Activated CD4-positive, alpha-beta T cell treated with anti-CD3 and anti-CD28 coated beads, Interleukin-2, amount 50 U/mL, for 48 hours (primary cell): ENCODE results near the gene LHX4.
A peak's percentile ranks its signal among the peaks of the same experiment; 100 is the strongest.

Experiments used
- DNase-seq, 2 experiments: peaks; one replicate each; pipeline ENCODE4 v3.0.0-alpha.2; 2020

Gene LHX4

DNA sequence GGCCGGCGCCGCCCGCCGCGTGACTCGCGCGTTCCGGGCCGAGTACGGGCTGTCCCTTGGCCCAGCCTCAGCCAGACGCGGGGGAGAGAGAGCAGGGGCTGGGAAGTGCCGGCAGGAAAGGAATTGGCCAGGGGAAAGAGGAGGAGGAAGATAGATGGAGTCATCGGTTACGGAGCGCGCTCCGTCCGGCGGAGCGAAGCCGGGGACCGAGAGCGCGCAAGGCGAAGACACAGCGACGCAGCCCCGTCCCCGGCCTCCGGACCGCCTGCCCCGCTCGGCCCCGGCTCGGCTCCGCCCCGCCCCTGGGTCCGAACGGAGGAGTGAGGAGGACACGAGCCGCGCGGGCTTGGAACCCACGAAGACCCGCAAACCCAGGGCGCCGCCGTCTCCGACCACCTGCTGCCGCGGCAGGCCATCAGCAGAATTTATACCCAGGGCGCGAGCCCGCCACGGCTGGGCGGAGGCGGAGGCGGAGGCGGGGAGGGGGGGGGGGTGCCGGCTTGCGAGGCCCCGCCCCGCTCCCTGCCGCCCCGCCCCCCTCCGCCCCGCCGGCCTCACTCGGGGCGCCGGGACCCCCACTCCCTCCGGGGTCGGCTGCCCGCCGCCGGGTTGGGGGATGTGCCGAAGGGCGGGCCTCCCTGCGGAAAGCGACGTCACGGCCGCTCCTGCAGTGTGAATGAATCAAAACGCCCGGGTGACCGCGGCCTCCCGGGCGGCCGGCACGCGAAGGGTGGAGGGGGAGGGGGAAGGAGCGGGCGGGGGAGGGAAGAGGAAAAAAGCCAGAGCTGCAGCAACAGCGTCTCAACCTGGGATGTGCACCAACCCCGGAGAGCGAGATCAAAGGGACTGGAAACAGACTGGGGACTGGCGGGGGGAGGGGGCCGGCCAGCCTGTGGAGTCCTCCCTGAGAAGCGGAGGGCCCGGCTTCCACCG lies at the start of gene LHX4:
Gene LHX4 (plus strand): TSS at position 782 of the 933 bp plus-strand sequence. CDS start 266 bp downstream, outside the sequence.
- DNase-seq = peak; percentile 35 to 39

DNA sequence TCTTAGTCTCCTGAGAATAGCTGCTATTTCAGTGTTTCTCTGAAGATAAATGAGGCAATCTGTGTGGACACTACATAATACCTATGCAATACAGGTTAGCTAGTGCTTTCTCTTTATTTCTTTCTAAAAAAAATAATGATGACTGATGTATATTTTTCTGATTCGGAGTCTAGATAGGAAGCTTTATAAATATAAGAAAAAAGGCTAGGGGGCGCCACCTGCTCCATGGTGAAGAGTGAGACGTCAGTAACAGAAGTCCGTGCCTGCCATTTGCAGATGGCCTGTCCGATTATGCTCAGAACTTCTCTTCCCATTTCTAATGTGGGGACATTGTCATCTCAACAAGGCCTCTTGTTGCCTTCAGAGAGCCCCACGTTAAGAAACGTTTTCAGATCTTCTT lies 49.0 kb upstream of the LHX4 start:
- peak; percentile 17 to 38 for DNase-seq

DNA sequence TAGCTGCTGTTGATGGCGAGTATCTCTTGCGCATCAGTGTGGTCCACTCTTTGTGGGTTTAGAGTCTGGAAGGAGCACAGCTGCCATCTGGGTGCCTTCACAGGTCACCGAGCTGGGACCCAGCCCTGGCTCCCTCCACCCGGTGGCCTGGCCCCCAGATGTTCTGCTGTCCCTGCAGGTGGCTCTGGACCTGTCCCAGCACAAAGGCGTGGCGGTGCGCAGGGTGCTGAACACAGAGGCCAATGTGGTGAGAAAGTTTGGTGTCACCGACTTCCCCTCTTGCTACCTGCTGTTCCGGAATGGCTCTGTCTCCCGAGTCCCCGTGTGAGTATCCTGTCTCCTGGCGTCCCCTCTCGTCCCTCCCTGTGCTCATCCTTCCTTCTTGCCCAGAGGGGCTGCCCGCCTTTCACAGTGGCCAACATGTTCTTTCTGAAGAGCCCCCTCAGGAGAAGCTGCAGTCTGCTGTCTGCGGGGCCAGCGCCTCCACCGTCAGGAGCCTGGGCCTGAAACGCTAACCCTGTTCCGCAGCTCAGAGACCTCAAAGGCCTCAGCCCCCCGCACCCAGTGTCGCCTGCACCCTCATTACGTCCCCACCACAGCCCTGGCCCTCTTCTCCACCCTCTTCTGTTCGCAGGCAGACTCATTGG lies 47.9 kb upstream of the LHX4 start:
- DNase-seq = no peak

DNA sequence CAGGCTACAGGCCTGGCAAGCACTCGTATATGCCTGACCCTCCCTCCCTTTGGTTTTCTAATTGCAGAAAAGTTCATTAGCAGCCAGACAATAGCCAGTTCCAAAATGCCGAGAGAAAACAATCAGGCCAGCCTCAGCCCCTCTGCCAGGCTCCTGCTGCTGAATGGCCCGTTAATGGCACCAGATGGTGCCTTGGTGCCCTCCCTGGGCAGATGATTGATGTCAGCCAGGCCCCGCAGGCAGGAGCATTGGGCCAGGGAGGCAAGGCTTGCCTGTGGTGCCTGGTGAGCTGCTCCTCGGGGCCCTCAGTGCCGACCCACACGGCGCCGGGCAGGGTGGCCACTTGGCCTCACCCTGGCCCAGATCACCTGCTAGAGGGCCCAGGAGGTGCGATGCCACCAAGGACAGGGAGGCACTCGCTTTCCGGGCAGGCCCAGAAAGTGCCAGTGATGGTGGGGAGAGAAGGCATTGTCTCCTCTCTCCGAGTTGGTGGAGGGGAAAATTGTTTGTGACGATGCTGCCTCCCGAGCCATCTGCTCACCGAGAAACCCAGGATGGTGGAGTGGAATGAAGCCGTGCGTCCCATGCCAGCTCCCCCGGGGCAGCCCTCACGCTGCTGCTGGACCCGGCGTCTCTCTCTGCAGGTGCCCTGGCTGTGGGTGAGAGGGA lies 47.3 kb upstream of the LHX4 start:
- DNase-seq = no peak

DNA sequence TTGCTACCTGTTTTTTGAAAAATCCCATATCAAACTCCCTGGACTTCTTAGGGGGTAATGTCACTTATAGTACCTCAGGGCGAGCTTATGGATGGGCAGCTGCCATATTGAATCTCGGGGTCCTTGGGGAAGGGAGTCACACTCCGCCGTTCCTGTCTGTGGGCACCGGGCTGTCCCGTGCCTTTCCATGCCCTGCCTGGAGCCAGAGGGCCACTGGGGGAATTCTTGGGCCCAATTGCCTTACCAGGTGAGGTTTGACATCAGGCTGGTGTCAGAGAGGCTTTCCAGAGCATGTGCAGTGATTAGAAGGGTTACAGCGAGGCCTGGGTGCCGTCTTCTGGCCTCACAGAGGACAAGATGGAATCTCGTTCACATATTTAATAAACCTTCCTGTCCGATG lies 46.6 kb upstream of the LHX4 start:
- DNase-seq = no peak

DNA sequence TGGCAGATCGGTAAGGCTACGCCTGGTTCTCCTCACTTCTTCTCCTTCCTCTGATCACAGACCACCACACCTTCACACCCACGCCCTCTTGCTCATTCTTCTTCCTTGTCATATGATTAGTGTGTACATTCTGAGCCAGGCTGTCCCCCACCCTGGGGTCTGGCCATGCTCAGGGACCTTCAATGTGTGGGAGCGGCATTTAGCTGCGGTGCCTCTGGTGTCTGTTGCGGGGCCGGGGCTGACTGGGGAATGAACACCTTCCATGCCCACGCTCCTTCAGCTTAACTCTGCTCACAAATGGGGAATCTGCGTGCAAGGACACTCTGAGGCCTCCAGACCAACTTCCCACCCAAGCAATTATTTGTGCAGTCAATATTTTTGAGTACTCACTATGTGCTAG lies 46.0 kb upstream of the LHX4 start:
- no peak for DNase-seq

DNA sequence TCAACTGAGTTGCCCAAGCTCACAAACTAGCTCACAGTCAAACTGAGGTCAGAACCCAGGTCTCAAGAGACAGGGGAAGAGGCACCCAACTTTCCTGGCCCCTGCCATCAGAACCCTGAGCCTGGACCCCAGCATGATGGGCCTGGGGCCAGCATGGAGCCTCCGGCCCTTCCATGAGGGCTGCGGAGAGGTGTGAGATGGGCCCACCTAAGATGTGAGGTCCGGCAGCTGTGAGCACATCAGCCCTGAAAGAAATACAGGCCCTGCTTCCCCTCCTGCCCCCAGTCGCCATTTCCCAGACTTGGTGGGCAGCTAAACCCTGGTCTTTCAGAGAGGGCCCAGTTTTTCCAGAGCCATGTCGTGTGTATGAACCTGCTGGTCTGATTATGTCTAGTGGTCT lies 44.8 kb upstream of the LHX4 start:
- DNase-seq = no peak

DNA sequence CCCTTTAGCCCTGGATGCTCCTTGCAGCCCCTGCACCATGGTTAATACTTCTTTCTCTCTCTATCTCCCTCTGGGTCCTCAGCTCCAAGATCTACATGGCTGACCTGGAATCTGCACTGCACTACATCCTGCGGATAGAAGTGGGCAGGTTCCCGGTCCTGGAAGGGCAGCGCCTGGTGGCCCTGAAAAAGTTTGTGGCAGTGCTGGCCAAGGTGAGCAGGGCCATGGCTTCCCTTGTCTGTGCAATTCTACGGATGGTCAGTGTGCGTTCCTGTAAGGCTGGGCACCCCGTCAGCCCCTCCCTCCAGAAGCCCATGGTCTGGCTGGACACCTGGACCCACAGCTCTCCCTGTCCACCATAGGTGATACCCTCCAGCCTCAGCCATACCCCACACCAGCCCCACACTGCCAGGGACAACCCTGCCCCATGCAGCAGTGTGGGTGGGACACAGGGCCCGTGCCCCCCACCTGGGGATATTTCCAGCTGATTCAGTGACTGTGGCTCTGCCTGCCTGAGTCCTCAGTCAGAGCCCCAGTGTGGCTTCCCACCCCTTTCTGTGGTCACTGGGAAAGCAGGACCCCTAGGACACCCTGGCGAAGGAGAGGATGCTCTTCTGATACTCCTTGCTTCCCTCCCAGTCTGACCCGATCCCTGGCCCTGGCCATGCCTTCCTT lies 44.0 kb upstream of the LHX4 start:
- no peak for DNase-seq

DNA sequence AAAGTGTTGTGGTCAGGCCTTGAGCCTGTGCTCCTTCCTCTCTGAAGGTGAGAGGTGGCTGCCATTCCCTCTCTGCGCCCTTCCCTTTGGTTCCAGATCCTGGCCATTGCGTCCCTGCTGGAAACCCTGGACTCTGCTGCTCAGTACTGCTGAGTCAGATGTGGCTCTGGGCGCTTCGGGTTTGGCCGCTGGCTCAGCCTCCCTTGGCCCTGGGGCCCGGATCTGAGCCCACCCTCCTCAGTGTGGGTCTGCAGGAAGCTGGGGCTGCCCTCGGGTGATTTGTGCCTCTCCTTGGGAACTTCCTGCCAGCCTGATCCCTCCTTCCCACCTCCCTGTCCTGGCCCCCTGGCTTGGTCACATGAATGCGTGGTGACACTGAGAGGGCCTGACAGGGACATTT lies 43.2 kb upstream of the LHX4 start:
- DNase-seq = no peak

DNA sequence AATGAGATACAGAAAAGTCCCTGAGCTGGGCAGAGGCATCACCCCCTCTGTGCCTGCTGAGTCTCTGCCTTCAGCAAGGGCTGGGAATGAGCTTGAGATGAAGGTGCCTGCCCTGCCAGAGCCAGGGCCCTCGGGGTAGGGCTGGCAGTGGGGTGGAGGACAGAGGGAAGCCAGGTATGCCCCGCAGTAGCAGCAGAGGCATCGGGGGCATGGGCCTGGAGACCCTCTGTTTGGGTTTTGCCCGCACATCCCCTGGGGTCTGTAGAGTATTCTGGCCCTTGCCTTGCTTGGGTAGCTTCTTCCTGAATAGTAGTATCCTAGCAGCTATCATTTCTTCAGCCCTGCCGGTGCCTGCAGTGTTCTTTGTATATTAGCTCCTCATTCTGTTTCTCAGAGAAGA lies 42.4 kb upstream of the LHX4 start:
- no peak for DNase-seq

DNA sequence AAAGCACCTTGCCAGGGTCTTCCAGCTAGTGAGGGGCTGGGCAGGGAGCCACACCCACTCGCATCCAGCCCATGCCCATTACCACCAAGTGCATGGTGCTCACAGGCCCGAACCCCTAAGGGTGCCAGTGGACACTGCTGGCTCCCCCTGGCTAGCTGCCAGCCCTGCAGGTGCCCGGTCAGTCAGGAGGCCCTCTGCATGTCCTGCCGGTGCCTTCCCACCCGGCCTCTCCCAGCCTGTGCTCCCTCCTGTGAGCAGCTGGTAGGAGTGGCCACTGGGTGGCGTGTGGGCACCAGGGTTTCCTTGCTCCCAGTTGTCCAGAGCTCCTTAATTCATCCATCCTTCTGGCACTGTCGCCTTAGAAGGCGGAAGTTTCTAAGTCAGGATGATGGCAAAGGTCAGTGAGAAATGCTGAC lies 42.0 kb upstream of the LHX4 start:
- DNase-seq = peak in 1 of 2 experiments; percentile 25

DNA sequence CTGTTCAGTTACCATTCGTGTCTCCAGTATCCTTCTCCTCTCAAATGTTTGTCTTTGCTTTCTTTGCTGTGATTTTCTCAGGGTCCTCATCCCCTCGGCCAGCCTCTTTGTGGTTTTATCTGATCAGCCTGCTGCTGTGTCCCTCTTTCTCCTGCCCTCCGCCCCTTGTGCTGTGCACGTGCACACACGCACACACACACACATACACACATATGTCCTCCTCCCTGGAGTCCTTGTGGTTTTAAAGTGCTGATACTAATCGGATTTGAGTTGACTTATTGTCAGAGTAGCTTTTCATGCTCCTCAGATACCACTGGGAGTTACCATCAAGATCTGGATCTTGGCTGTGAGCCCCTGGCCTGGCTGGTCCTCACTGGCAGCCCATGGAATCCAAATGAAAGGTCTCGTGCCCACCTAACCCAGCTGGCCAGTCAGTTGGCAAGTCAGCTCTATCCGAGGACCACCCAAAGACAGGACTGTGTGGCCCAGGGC lies 41.3 kb upstream of the LHX4 start:
- no peak for DNase-seq

DNA sequence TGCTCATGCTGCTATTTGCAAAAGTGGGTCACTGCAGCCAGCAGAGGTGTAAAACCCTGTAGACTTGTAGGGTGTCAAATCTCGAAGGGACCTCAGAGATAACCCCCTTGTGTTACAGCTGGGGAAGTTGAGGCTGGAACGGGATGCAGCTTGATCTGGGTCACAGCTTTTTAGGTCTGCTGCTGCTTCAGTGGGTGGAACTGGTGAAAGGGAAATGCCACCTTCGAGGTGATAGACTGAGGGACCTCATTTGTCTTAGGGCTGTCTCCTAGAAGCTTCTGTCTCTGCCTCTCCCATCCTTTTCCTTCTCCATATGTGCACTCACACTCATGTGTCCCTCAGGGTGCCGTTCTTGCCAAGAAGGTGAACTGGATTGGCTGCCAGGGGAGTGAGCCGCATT lies 40.0 kb upstream of the LHX4 start:
- DNase-seq = no peak

DNA sequence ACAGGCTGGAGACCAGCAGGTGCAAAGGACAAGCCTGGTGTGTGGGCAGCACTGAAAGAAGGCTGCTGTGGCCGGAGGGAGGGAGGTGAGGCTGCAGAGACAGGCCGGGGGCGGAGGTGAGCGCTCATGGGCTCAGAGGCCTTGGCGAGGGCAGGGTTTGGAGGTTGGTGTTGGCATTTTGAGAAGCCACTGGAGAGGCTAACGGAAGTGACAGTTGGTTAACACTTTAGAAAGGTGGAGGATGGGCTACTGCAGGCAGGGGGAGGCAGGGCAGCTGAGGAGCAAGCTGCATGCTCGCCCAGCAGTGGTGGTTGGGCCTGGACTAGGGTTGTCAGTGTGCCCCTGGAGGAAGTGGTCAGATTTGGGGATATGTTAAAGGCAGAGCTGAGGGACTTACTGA lies 37.9 kb upstream of the LHX4 start:
- no peak for DNase-seq

DNA sequence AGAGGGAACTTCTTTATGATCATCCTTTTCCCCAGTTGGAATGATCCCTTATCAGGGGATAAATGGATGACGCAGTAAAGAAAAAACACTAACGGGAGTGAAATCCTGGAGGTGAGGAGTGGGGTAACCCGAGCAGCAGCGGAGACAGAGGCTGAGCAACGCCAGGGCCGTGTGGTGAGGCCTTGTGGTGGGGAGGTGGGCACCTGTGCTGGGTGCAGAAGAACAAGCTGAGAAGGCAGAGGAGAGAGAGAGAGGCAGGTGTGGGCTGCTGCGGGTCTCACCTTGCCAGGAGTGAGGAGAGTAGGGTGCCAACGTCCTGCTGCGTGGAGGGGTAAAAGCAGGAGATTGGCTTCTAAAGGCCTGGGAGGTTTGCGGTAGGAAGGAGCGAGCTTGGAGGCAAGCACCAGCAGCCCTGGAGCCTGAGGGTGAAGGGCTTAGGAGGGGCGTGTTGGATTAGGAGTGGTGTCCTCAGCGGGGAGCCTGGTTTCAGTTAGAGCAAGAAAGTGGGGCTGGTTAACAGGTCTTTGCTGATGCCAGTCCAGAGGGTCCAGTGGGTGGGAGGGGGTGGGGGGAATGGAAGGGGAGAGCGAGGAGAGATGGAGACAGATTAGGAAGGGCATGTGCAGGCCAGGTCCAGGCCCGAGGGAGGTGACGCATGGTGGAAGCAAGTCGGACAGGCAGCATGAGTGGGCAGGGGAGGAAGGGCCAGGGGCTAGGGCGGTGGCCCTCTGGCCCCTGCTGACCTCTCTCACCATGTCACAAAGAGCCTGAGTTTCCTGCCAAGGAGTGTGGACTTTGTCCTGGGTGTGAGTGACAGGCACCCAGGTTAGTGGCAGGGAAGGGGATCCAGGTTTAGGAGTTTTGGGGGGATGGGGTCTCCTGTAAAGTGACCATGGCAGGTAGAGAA lies 36.7 kb upstream of the LHX4 start:
- DNase-seq = no peak

DNA sequence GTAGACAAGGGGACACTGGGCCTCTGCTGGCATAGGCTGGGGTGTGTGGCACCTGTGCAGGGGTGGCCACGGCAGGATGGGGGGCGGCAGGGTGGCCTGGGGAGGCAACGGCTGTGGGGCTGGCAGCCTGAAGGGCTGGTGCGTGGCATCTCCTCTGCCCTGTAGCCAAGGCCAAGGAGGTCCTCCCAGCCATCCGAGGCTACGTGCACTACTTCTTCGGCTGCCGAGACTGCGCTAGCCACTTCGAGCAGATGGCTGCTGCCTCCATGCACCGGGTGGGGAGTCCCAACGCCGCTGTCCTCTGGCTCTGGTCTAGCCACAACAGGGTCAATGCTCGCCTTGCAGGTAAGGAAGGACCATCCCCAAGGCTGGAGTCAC lies 36.0 kb upstream of the LHX4 start:
- no peak for DNase-seq

DNA sequence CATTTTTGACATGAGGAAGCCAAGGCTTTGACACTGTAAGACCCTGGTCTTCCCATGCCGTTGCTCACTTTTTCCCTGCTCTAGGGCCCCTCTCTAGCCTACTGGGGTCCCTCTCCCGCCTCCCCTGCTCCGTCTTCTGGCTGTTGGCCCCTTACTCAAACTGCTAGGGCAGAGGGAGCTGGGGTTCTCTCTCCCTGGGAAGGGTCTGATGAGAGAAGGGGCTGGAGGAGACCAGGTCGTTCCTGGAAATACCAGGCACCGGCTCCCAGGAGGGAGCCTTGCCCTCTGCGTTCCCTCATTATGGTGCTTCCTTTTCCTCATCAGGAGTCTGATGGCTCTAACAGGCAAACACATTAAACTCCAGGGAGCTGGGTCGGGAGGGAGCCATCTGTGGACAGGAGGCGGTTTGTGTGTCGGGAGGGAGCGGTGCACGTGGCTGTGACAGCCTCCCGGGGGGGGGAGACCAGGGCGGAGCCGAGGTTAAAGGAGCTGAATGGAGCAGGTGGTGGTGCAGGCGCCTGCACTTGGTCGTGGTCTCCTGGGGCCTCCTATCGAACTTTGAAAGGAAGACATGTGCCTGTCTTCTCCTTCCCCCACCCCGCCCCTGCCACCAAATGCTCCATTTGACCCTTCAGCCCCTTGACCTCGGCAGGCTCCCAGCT lies 35.4 kb upstream of the LHX4 start:
- DNase-seq = no peak

DNA sequence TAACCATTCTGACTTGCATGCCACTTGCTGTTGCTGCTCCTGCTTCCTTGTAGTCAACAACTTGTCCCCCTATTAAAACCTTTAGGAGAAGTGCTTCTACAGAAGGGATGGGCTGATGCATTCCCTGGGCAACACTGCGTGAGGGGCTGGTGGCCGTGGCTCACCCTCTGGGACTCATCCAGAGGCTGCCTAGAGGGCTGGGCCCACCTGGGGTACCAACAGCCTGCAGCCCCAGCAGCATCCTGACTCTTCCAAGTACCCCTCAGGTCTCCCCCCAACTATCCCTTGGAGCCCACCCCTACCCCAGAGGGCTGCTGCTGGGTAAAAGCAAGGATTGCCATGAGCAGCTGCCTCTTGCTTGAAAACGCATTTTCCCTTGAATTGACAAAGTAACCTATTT lies 34.7 kb upstream of the LHX4 start:
- no peak for DNase-seq

DNA sequence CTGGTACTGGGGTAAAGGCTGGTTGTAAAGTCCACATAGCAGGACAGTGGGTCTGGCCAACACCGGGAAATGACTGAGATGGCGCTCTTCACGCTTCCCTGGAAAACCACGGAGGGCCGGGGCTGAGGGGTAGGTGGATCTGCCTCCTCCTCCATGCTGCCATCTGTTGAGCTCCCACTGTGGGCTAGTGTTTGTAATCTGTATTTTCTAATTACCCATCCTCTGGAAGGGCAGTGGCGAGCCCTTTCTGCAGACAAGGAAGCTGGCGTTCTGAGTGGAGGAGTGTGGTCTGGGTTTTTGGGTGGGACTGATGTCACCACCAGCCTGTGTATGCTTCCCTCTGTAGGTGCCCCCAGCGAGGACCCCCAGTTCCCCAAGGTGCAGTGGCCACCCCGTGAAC lies 34.1 kb upstream of the LHX4 start:
- no peak for DNase-seq

DNA sequence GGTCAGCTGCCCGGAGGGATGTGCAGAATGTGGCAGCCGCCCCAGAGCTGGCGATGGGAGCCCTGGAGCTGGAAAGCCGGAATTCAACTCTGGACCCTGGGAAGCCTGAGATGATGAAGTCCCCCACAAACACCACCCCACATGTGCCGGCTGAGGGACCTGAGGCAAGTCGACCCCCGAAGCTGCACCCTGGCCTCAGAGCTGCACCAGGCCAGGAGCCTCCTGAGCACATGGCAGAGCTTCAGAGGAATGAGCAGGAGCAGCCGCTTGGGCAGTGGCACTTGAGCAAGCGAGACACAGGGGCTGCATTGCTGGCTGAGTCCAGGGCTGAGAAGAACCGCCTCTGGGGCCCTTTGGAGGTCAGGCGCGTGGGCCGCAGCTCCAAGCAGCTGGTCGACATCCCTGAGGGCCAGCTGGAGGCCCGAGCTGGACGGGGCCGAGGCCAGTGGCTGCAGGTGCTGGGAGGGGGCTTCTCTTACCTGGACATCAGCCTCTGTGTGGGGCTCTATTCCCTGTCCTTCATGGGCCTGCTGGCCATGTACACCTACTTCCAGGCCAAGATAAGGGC lies 33.5 kb upstream of the LHX4 start:
- no peak for DNase-seq

DNA sequence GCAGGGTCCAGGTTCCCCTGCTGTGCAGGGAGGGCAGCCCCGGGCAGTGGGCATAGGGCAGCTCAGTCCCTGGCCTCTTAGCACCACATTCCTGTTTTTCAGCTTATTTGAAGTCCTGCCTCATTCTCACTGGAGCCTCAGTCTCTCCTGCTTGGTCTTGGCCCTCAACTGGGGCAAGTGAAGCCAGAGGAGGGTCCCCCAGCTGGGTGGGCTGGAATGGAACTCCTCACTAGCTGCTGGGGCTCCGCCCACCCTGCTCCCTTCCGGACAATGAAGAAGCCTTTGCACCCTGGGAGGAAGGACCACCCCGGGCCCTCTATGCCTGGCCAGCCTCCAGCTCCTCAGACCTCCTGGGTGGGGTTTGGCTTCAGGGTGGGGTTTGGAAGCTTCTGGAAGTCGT lies 32.8 kb upstream of the LHX4 start:
- DNase-seq = no peak
